ENCODE results near the gene HMGXB4.

The HMGXB4 gene

DNA sequence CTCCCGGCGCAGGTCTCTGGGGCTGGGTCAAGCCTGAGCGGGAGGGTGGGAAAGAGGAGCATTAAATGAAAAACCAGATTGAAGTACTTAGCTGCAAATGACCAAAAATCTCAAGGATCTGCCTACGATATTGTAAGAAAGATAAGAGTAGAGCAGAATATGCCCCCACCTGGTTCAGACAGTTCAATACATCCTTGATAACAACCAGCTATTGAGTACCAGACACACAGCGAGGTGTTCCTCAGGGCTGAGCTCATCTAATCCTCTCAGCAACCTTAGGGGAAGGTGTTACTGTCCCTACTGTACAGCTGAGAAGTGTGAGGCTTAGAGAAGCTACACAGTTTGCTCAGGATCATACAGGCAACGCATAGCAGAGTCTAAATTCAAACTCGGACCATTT, 27.4 kb upstream of the HMGXB4 start:
- H3K27me3 ChIP-seq (ENCODE audit: control insufficient read depth, low read length): peaks cover 12% of the 10 kb centered on the region
- no peaks in the 10 kb centered on the region for H3K9me3 ChIP-seq (ENCODE audit: control insufficient read depth, insufficient read depth, low read length)
- peaks cover 43% of the 10 kb centered on the region for H3K79me2 ChIP-seq (ENCODE audit: control insufficient read depth, low read length)
- no peaks in the 10 kb centered on the region for H3K9me2 ChIP-seq (replicated peaks; ENCODE audit: control insufficient read depth, low read length)
- H3K4me3 ChIP-seq (ENCODE audit: low read length): peak overlapping the region; percentile 72
- no peak for TF ChIP-seq EZH2phosphoT487 (IDR thresholded peaks at IDR 0.05; ENCODE audit: borderline replicate concordance, low read length)
- TF ChIP-seq, protein P1, sequence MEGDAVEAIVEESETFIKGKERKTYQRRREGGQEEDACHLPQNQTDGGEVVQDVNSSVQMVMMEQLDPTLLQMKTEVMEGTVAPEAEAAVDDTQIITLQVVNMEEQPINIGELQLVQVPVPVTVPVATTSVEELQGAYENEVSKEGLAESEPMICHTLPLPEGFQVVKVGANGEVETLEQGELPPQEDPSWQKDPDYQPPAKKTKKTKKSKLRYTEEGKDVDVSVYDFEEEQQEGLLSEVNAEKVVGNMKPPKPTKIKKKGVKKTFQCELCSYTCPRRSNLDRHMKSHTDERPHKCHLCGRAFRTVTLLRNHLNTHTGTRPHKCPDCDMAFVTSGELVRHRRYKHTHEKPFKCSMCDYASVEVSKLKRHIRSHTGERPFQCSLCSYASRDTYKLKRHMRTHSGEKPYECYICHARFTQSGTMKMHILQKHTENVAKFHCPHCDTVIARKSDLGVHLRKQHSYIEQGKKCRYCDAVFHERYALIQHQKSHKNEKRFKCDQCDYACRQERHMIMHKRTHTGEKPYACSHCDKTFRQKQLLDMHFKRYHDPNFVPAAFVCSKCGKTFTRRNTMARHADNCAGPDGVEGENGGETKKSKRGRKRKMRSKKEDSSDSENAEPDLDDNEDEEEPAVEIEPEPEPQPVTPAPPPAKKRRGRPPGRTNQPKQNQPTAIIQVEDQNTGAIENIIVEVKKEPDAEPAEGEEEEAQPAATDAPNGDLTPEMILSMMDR (IDR thresholded peaks at IDR 0.05; ENCODE audit: low read depth, low read length, poor library complexity, severe bottlenecking): no peak
- no peak overlapping the region for H3K27ac ChIP-seq (ENCODE audit: low read depth, low read length)
- no peaks in the 10 kb centered on the region for H3F3A ChIP-seq (ENCODE audit: control insufficient read depth, insufficient read depth)
- no peaks in the 10 kb centered on the region for H4K20me1 ChIP-seq (ENCODE audit: control insufficient read depth, insufficient read depth, low read depth, low read length)
- H3K4me1 ChIP-seq (ENCODE audit: control insufficient read depth, low read length): peaks cover 31% of the 10 kb centered on the region
- H3K36me3 ChIP-seq (ENCODE audit: control insufficient read depth, low read length): peaks cover 14% of the 10 kb centered on the region; the same call in 1 of the 2 replicates
- peak overlapping the region; percentile 55 for H3K4me2 ChIP-seq (ENCODE audit: low read length)

DNA sequence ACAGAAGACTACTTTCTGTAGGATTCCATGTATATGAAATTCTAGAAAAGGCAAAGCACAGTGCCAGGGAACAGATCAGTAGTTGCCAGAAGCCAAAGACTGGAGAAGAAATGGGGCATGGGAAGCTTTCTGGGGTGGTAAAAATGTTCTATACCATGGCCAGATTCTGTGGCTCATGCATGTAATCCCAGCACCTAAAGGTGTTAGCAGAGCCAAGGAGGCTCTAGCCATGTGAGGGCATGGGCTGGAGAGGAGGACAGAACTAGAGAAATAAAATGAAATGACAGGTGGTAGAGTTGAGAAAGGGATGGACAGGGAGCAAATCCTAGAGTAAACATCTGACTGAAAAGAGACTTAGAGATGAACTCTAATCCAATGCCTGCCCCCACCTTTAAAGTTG, 26.9 kb upstream of the HMGXB4 start:
- Histone ChIP-seq H3K9me3 (ENCODE audit: control insufficient read depth, insufficient read depth, low read length) (no peaks in the 10 kb centered on the region), H3K27ac (ENCODE audit: low read depth, low read length) (no peak overlapping the region), H3F3A (ENCODE audit: control insufficient read depth, insufficient read depth) (no peaks in the 10 kb centered on the region), H3K36me3 (ENCODE audit: control insufficient read depth, low read length) (peaks cover 9% of the 10 kb centered on the region; the same call in 1 of the 2 replicates), H3K9me2 (replicated peaks; ENCODE audit: control insufficient read depth, low read length) (no peaks in the 10 kb centered on the region), H4K20me1 (ENCODE audit: control insufficient read depth, insufficient read depth, low read depth, low read length) (no peaks in the 10 kb centered on the region), H3K4me2 (ENCODE audit: low read length) (peak overlapping the region; percentile 55), H3K27me3 (ENCODE audit: control insufficient read depth, low read length) (peaks cover 12% of the 10 kb centered on the region), H3K4me1 (ENCODE audit: control insufficient read depth, low read length) (peaks cover 31% of the 10 kb centered on the region), H3K79me2 (ENCODE audit: control insufficient read depth, low read length) (peaks cover 39% of the 10 kb centered on the region), H3K4me3 (ENCODE audit: low read length) (peak overlapping the region; percentile 72)
- TF ChIP-seq, protein P1 (IDR thresholded peaks at IDR 0.05; ENCODE audit: low read depth, low read length, poor library complexity, severe bottlenecking): no peak
- TF ChIP-seq EZH2phosphoT487 (IDR thresholded peaks at IDR 0.05; ENCODE audit: borderline replicate concordance, low read length): no peak

DNA sequence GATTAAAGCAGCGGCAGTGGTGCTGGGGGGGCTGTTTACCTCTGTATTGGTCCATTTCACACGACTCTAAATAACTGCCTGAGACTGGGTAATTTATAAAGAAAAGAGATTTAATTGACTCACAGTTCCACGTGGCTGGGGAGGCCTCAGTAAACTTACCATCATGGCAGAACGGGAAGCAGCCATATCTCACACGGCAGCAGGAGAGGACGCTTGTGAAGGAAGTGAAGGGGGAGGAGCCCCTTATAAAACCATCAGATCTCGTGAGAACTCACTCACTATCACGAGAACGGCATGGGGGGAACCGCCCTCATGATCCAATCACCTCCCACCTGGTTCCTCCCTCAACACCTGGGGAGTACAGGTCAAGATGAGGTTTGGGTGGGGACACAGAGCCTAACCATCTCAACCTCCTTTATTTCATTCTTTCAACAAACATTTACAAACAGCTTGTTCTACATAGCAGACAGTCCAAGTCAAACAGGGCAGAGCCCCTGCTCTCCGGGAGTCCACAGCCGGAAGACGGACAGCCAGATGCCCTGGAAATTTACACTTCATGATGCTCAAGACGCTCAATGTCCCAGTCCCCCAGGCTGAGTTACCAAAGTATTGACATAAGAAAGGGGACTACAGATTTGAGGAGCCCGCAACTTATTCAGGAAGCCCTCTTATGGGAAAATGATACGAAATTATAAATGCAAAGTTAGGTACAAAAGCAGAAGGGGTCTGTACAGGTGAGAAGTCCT, 26.3 kb upstream of the HMGXB4 start:
- no peaks in the 10 kb centered on the region for H3K9me2 ChIP-seq (replicated peaks; ENCODE audit: control insufficient read depth, low read length)
- peak overlapping the region; percentile 55 for H3K4me2 ChIP-seq (ENCODE audit: low read length)
- H4K20me1 ChIP-seq (ENCODE audit: control insufficient read depth, insufficient read depth, low read depth, low read length): no peaks in the 10 kb centered on the region
- H3K27me3 ChIP-seq (ENCODE audit: control insufficient read depth, low read length): peaks cover 12% of the 10 kb centered on the region
- no peaks in the 10 kb centered on the region for H3F3A ChIP-seq (ENCODE audit: control insufficient read depth, insufficient read depth)
- no peak for TF ChIP-seq EZH2phosphoT487 (IDR thresholded peaks at IDR 0.05; ENCODE audit: borderline replicate concordance, low read length)
- TF ChIP-seq, protein P1 (IDR thresholded peaks at IDR 0.05; ENCODE audit: low read depth, low read length, poor library complexity, severe bottlenecking): no peak
- H3K79me2 ChIP-seq (ENCODE audit: control insufficient read depth, low read length): peaks cover 39% of the 10 kb centered on the region
- H3K4me3 ChIP-seq (ENCODE audit: low read length): peak overlapping the region; percentile 72
- H3K27ac ChIP-seq (ENCODE audit: low read depth, low read length): no peak overlapping the region
- H3K36me3 ChIP-seq (ENCODE audit: control insufficient read depth, low read length): peaks cover 9% of the 10 kb centered on the region; the same call in 1 of the 2 replicates
- H3K9me3 ChIP-seq (ENCODE audit: control insufficient read depth, insufficient read depth, low read length): no peaks in the 10 kb centered on the region
- peaks cover 31% of the 10 kb centered on the region for H3K4me1 ChIP-seq (ENCODE audit: control insufficient read depth, low read length)

Data from DOHH2 (cell line).